Gastroesophageal sphincter (tissue), 3 donors: Measurements from ENCODE around the gene ANKS1B.

Source experiments
- CTCF ChIP-seq, 4 experiments: fragments of 200-600 bp in 2 of 4; fragments of 450-650 bp in 2 of 4; sonication (generic) in 1 of 4; IDR thresholded peaks; one replicate each; pipeline ENCODE4 v1.5.1; 2017 to 2019; ENCODE audit warnings: antibody characterized with exemption in 4 of 4, mild to moderate bottlenecking in 2 of 4, moderate library complexity in 2 of 4
- EP300 ChIP-seq: sonication (generic); formaldehyde crosslinking; IDR thresholded peaks from one replicate; pipeline ENCODE4 v1.6.1; 2017; ENCODE audit warnings: antibody characterized with exemption, mild to moderate bottlenecking
- POLR2AphosphoS5 ChIP-seq: sonication (generic); formaldehyde crosslinking; IDR thresholded peaks from one replicate; pipeline ENCODE4 v1.6.1; 2017; ENCODE audit warnings: antibody characterized with exemption

- TF ChIP-seq CTCF (IDR thresholded peaks at IDR 0.05), result no peak
- no peak for TF ChIP-seq POLR2AphosphoS5
- TF ChIP-seq EP300, result no peak
These were observed 150.0 kb downstream of the ANKS1B start for GRCh38 chr12:99834710-99835109.
